ENCODE measurements around the gene MXD3.

DNA sequence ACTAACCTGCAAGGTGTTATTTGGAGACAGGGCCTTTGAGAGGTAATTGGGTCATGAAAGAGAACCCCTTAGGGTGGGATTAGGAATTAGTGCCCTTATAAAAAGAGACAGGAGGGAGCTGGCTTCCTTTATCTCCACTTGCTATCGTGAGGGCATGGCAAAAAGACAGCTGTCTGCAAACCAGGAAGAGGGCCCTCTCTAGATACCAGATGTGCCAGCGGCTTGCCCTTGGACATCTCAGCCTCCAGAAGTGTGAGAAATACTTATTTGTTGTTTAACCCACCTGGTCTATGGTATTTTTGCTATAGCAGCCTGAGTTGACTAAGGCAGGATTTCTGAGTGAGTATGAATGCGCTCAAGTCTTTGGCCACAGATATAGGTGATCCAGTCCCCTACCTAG is 45.0 kb upstream of the MXD3 start:
- TF ChIP-seq POLR2AphosphoS5 (IDR thresholded peaks at IDR 0.05; ENCODE audit: low read depth, low read length) (no peak), SIN3A (IDR thresholded peaks at IDR 0.05; ENCODE audit: borderline replicate concordance, insufficient read depth, low read length) (no peak), TAF1 (IDR thresholded peaks at IDR 0.05; ENCODE audit: borderline replicate concordance, insufficient read depth, low read length) (no peak), FOXP2 (optimal IDR thresholded peaks at IDR 0.05; ENCODE audit: borderline replicate concordance, extremely low read depth, extremely low read length, insufficient read depth) (no peak)
- TF ChIP-seq, protein P1, sequence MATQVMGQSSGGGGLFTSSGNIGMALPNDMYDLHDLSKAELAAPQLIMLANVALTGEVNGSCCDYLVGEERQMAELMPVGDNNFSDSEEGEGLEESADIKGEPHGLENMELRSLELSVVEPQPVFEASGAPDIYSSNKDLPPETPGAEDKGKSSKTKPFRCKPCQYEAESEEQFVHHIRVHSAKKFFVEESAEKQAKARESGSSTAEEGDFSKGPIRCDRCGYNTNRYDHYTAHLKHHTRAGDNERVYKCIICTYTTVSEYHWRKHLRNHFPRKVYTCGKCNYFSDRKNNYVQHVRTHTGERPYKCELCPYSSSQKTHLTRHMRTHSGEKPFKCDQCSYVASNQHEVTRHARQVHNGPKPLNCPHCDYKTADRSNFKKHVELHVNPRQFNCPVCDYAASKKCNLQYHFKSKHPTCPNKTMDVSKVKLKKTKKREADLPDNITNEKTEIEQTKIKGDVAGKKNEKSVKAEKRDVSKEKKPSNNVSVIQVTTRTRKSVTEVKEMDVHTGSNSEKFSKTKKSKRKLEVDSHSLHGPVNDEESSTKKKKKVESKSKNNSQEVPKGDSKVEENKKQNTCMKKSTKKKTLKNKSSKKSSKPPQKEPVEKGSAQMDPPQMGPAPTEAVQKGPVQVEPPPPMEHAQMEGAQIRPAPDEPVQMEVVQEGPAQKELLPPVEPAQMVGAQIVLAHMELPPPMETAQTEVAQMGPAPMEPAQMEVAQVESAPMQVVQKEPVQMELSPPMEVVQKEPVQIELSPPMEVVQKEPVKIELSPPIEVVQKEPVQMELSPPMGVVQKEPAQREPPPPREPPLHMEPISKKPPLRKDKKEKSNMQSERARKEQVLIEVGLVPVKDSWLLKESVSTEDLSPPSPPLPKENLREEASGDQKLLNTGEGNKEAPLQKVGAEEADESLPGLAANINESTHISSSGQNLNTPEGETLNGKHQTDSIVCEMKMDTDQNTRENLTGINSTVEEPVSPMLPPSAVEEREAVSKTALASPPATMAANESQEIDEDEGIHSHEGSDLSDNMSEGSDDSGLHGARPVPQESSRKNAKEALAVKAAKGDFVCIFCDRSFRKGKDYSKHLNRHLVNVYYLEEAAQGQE (IDR thresholded peaks at IDR 0.05; ENCODE audit: insufficient read depth in 1 of 2, low read depth in 2 of 2, low read length in 2 of 2) = no peak

All from PFSK-1 (cell line).